Choroid plexus epithelial cell (primary cell): ENCODE data around the gene BLNK.

ENCODE experiments used
- DNase-seq: peaks from one replicate; pipeline ENCODE4 v3.0.0-alpha.2; 2010; ENCODE audit warnings: low read depth
- H3K4me3 ChIP-seq: 2 replicates; pipeline ENCODE4 v1.5.1; 2011; ENCODE audit warnings: low read depth, mild to moderate bottlenecking, control low read depth, low read length, moderate library complexity
- CTCF ChIP-seq: conservative IDR thresholded peaks from 2 replicates; pipeline ENCODE4 v1.5.1; 2011; ENCODE audit warnings: low read depth, mild to moderate bottlenecking, control low read depth, inconsistent platforms, low read length, moderate library complexity

The BLNK gene

GRCh38 chr10:96276831-96277230 lies 5.5 kb upstream of the BLNK start:
- no peak for DNase-seq
- no peak overlapping the region for H3K4me3 ChIP-seq
- no peak for TF ChIP-seq CTCF

- DNase-seq: no peak
- no peak for TF ChIP-seq CTCF
- H3K4me3 ChIP-seq: no peak overlapping the region
Measured at GRCh38 chr10:96276426-96276825, 5.1 kb upstream of the BLNK start.

- no peak for TF ChIP-seq CTCF
- no peak overlapping the region for H3K4me3 ChIP-seq
- DNase-seq: no peak
Measured at GRCh38 chr10:96275685-96276418, 4.5 kb upstream of the BLNK start.

- DNase-seq: no peak
- H3K4me3 ChIP-seq: no peak overlapping the region
- no peak for TF ChIP-seq CTCF
Measured at GRCh38 chr10:96272316-96273280, 1.2 kb upstream of the BLNK start.

GRCh38 chr10:96270571-96270970 lies 798 bp downstream of the BLNK start:
- no peak for TF ChIP-seq CTCF
- no peak overlapping the region for H3K4me3 ChIP-seq
- no peak for DNase-seq

- no peak for TF ChIP-seq CTCF
- no peak overlapping the region for H3K4me3 ChIP-seq
- no peak for DNase-seq
Measured at GRCh38 chr10:96269438-96270300, 1.7 kb downstream of the BLNK start.
